GM12801 (cell line): Measurements from ENCODE around the gene GON7.

ENCODE experiments used
- CTCF ChIP-seq: IDR thresholded peaks from one replicate; pipeline ENCODE4 v1.5.1; 2011; ENCODE audit warnings: control low read depth; ENCODE audit not compliant: insufficient read length; ENCODE audit errors: extremely low read depth

GON7 gene

GRCh38 chr14:93214598-93214997, 7.7 kb upstream of the GON7 start:
- no peak for TF ChIP-seq CTCF

GRCh38 chr14:93212432-93212831, 5.6 kb upstream of the GON7 start:
- no peak for TF ChIP-seq CTCF

- no peak for TF ChIP-seq CTCF
Measured at GRCh38 chr14:93207468-93208308, 823 bp upstream of the GON7 start.

- TF ChIP-seq CTCF, result no peak
Measured at GRCh38 chr14:93201155-93201704, 5.6 kb downstream of the GON7 start.

- no peak for TF ChIP-seq CTCF
Measured at GRCh38 chr14:93200553-93200952, 6.3 kb downstream of the GON7 start.

GRCh38 chr14:93199031-93199430, 7.8 kb downstream of the GON7 start:
- TF ChIP-seq CTCF, result no peak

- no peak for TF ChIP-seq CTCF
Measured at GRCh38 chr14:93195316-93195999, 11.4 kb downstream of the GON7 start.
